Right forelimb (tissue), 1 donor: ENCODE data around the gene CCNT1.
"Not testable (repeated sequence)": the region's sequence is repeated elsewhere in the genome, so short reads cannot be mapped to it uniquely, and the experiment has no call there.

Experiments
- DNase-seq: peaks from one replicate; pipeline ENCODE4 v3.0.0-alpha.2; 2018

Gene CCNT1

GRCh38 chr12:48716493-48717251 is at the start of gene CCNT1:
CCNT1 (minus strand) TSS chr12:48716707; CDS start chr12:48716675, 32 bp downstream.
- DNase-seq = peak; percentile 98

GRCh38 chr12:48765753-48766162 is 49.3 kb upstream of the CCNT1 start:
- no peak for DNase-seq

GRCh38 chr12:48764521-48764920 is 48.0 kb upstream of the CCNT1 start:
- DNase-seq = no peak

DNA sequence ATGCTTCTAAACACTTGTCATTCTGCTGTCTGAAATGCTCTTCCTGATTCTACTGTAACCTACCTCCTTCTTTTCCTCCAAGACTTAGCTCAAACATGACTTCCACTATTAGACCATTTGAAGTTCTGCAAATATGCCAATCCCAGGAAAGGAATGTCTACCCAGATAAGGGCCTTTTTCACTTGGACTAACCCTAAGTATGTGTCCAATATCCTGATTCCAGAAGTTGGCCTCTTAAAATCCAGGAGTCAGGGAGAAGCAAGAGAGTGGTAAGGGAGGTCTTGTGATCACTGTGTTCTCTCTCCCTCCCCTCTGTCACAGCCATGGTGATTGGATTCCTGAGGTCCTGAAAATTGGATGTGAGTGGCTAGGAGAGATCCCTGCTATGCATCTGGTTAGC is 42.2 kb upstream of the CCNT1 start:
- DNase-seq = no peak

GRCh38 chr12:48758186-48758585 is 41.7 kb upstream of the CCNT1 start:
- no peak for DNase-seq

DNA sequence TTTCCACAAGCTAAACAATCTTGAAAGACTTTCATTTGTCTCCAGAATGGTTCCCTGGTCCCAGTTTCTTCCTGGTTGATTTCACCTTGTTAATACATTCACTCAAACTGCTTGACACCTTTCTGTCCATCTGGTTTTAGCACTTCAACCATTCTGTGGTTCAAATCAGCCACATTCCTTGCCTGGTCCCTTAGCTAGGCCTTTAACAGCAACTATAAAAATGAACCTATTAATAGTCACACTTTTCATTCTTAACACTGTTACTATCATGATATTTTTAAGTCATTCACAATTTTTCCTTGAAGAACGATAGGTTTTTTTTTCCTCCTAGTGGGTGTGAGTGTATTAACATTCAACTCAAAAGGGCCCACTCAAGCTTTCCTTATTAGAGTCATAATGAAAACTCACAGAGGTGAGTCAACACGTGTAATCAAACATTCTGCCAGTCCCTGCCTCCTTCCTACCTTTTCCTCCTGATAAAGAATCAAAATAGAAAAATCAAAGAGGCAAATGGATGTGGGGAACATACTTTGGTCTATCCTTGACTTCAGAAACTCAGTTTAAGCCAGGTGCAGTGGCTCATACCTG is 34.4 kb upstream of the CCNT1 start:
- no peak for DNase-seq

DNA sequence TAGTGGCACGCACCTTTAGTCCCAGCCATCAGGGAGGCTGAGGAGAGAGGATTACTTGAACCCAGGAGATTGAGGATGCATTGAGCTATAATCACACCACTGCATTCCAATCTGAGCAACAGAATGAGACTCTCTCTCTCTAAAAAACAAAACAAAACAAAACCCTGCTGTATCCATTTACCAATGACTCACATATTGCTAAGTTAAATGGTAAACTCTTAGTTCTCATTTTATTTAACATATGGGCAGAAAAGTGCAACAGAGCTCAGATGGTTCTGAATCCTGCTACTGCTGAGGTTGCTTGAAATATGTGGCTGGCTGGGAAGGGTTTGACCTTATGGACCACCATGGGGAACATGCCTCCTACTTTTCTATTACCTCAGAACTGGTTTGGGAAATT is 33.7 kb upstream of the CCNT1 start:
- no peak for DNase-seq

- no peak for DNase-seq
Measured at GRCh38 chr12:48744251-48745008, 27.9 kb upstream of the CCNT1 start.

- no peak for DNase-seq
Measured at GRCh38 chr12:48739618-48740269, 23.2 kb upstream of the CCNT1 start.

- no peak for DNase-seq
Measured at GRCh38 chr12:48736456-48736855, 19.9 kb upstream of the CCNT1 start.

DNA sequence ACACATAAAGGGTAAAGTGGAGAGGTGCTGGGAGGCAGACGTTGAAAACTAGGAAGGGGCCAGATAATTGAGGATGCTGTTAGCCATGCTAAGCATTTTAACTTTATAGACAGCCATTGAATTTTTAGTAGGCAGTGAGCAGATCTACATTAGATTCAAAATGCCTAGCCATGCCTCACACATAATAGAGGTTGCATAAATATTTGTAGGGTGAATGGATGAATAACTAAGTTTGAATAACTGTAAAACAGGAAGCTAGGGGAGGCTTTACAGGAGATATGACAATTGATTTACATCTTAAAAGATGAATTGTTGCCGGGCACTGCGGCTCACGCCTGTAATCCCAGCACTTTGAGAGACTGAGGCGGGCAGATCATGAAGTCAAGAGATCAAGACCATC is 12.3 kb upstream of the CCNT1 start:
- no peak for DNase-seq

- DNase-seq = not testable (repeated sequence)
Measured at GRCh38 chr12:48720737-48721136, 4.2 kb upstream of the CCNT1 start.

GRCh38 chr12:48720171-48720570 is 3.7 kb upstream of the CCNT1 start:
- DNase-seq = not testable (repeated sequence)

- DNase-seq = not testable (repeated sequence)
Measured at GRCh38 chr12:48719002-48719401, 2.5 kb upstream of the CCNT1 start.

DNA sequence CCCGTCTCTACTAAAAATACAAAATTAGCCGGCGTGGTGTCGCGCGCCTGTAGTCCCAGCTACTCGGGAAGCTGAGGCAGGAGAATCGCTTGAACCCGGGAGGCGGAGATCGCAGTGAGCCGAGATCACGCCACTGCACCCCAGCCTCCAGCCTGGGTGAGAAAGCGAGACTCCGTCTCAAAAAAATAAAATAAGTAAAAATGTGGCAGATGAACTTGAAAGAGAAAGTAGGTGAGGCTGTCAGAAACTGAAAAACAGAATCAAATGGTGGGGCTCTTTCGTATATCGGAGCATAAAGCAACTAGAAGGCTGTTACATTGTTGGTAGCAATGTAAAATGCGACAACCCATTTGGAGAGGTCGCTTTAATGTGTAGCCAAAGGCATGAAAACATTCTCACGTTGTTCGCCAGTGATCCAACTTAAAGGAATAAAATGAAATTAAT is 767 bp upstream of the CCNT1 start:
- DNase-seq = peak; percentile 47

DNA sequence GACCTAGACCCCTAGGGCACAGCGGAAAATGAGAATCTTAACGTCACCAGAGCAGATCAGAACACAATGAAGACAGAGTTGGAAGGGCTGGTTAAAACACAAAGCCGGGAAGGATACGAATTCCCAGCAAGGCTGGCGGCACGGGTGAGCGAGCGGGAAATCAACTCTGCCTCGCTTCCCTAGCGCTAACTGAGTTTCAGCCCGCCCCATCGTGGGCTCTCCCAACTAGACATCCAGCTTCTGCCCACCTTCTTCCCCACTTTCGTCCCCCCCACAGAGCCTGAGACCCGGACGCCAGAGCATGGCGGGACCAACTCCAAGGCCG is 377 bp downstream of the CCNT1 start:
- DNase-seq = no peak

GRCh38 chr12:48712209-48712608 is 4.3 kb downstream of the CCNT1 start:
- no peak for DNase-seq

- DNase-seq = not testable (repeated sequence)
Measured at GRCh38 chr12:48698822-48699221, 17.7 kb downstream of the CCNT1 start.

DNA sequence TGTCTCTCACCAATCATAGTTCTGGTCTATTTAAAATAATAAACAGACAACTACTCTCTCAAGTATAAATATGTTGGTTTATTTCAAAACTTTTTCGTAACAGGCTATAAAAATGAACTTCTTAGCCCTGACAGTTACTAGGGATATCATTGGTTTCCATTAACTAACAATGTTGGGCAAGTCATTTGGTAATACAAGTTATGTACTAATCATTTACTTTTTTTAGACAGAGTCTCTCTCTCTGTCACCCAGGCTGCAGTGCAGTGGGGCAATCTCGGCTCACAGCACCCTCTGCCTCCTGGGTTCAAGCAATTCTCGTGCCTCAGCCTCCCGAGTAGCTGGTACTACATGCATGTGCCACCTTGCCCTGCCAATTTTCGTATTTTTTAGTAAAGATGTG is 19.9 kb downstream of the CCNT1 start:
- DNase-seq = no peak

- DNase-seq = no peak
Measured at GRCh38 chr12:48695859-48696258, 20.6 kb downstream of the CCNT1 start.

GRCh38 chr12:48694038-48694437 is 22.5 kb downstream of the CCNT1 start:
- DNase-seq = no peak

- no peak for DNase-seq
Measured at GRCh38 chr12:48693572-48693971, 22.9 kb downstream of the CCNT1 start.

DNA sequence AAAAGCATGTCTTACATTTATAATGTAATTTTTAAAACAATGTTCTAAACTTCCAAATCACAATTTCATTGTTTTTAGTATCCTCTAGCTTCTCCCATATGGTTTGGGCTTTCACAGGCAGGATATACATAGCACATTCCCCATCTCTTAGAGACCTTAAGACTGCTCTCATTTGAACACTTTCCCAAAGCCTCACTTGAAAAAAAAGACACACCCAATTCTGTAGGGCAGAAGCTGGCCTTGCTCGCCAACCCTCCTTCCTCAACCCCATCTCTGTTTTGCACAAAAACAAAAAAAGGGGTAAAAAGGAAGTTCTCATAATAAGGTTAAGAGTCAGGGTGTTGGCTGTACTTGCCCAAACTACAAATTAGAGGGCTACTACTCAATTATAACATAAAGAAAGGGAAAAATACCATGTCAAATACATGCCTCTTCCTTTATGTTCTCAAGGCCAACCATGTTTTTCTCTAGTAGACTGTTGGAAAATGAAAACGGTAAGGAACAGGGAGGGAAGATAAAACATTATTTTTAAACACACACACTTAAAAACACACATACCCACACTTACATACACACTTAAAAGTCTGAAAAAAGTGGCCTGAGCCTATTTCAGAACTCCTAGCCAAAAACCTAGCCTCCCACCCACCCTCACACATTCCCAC is 24.6 kb downstream of the CCNT1 start:
- DNase-seq = no peak
